ENCODE measurements around the gene RAP2A.

The RAP2A gene

GRCh38 chr13:97448503-97449251 lies 14.7 kb downstream of the RAP2A start:
- no peak for DNase-seq (ENCODE audit: low read depth)
- no peak for TF ChIP-seq CTCF (conservative IDR thresholded peaks at IDR 0.05; ENCODE audit: low read length)

GRCh38 chr13:97454699-97455098 lies 20.7 kb downstream of the RAP2A start:
- H3K4me3 ChIP-seq (ENCODE audit: low read length) = no peak overlapping the region
- DNase-seq (ENCODE audit: low read depth) = no peak
- TF ChIP-seq CTCF (conservative IDR thresholded peaks at IDR 0.05; ENCODE audit: low read length) = no peak

More at GRCh38 chr13:97448503-97449251, 14.7 kb downstream of the RAP2A start:
- H3K4me3 ChIP-seq (ENCODE audit: low read length) = no peak overlapping the region

- TF ChIP-seq CTCF (conservative IDR thresholded peaks at IDR 0.05; ENCODE audit: low read length) = no peak
- H3K4me3 ChIP-seq (ENCODE audit: low read length) = no peak overlapping the region
- DNase-seq (ENCODE audit: low read depth) = no peak
These were observed 22.1 kb downstream of the RAP2A start for GRCh38 chr13:97456047-97456446.

- no peak for TF ChIP-seq CTCF (conservative IDR thresholded peaks at IDR 0.05; ENCODE audit: low read length)
- H3K4me3 ChIP-seq (ENCODE audit: low read length) = no peak overlapping the region
- DNase-seq (ENCODE audit: low read depth) = no peak
These were observed 25.3 kb downstream of the RAP2A start for GRCh38 chr13:97459215-97459777.

- no peak for TF ChIP-seq CTCF (conservative IDR thresholded peaks at IDR 0.05; ENCODE audit: low read length)
These were observed 26.2 kb downstream of the RAP2A start for GRCh38 chr13:97460004-97460775.

GRCh38 chr13:97460853-97461252 lies 26.9 kb downstream of the RAP2A start:
- no peak overlapping the region for H3K4me3 ChIP-seq (ENCODE audit: low read length)
- TF ChIP-seq CTCF (conservative IDR thresholded peaks at IDR 0.05; ENCODE audit: low read length) = no peak
- no peak for DNase-seq (ENCODE audit: low read depth)

More at GRCh38 chr13:97460004-97460775, 26.2 kb downstream of the RAP2A start:
- H3K4me3 ChIP-seq (ENCODE audit: low read length) = no peak overlapping the region
- DNase-seq (ENCODE audit: low read depth) = peak; percentile 25

Data from AG10803 (cell line).